BJ (cell line): Measurements from ENCODE around the gene B9D2. TPM values are rescaled to one million over a fixed set of nuclear protein-coding genes. Genes with fewer than 3 reads are reported as not detected.

Experiments
- CTCF ChIA-PET: fragments of 350-600 bp; formaldehyde crosslinking; extraction: SDS; loops from one replicate; lab custom pipeline; 2021; ENCODE audit warnings: antibody characterized with exemption, inconsistent platforms; lab: Yijun Ruan, JAX
- POLR2A ChIA-PET: fragments of 300-600 bp; sonication (Branson Sonifier 250); formaldehyde crosslinking; extraction: SDS; loops from one replicate; lab custom pipeline; 2021; ENCODE audit warnings: antibody characterized with exemption; lab: Charles Lee
- DNase-seq: peaks from one replicate; pipeline ENCODE4 v3.0.0-alpha.2; 2011; ENCODE audit warnings: low read depth
- H3K27me3 ChIP-seq: 2 replicates; pipeline ENCODE4 v1.6.0; 2011; ENCODE audit warnings: low read length; ENCODE audit not compliant: control insufficient read depth, insufficient read depth
- H3K36me3 ChIP-seq: 2 replicates; pipeline ENCODE4 v1.5.1; 2011; ENCODE audit warnings: low read length; ENCODE audit not compliant: control insufficient read depth, insufficient read depth
- H3K4me3 ChIP-seq: 2 replicates; pipeline ENCODE4 v1.5.1; 2011; ENCODE audit warnings: low read depth, mild to moderate bottlenecking, control low read depth, low read length
- CTCF ChIP-seq: IDR thresholded peaks from 2 replicates; pipeline ENCODE4 v1.5.1; 2011; ENCODE audit warnings: low read depth, mild to moderate bottlenecking, control low read depth, inconsistent platforms, low read length, moderate library complexity; ENCODE audit not compliant: insufficient read depth
- polyA plus RNA-seq: library from polyadenylated mRNA; depleted of rRNA; stranded (reverse); fragments of >200 nt; gene quantifications from 2 replicates; pipeline ENCODE4 v1.2.3, GENCODE V29; 2011

Gene B9D2
- polyA plus RNA-seq, 1 experiment: 10.9 TPM

GRCh38 chr19:41405776-41406175, 41.8 kb upstream of the B9D2 start:
- ChIA-PET CTCF (no interaction called here), POLR2A (no interaction called here)
- H3K27me3 ChIP-seq: no peaks in the 10 kb centered on the region
- no peak for DNase-seq
- no peak overlapping the region for H3K4me3 ChIP-seq
- H3K36me3 ChIP-seq: peaks cover 4% of the 10 kb centered on the region
- TF ChIP-seq CTCF: no peak

- Histone ChIP-seq H3K4me3 (no peak overlapping the region), H3K27me3 (no peaks in the 10 kb centered on the region), H3K36me3 (peaks cover 1% of the 10 kb centered on the region; the same call in 1 of the 2 replicates)
- POLR2A ChIA-PET: interaction anchor here (0.6 kb wide), 1 partner anchor 653 kb away, joined by 3 read pairs; the partner anchor contains the start of gene ACTMAP
- CTCF ChIA-PET: no interaction called here
- TF ChIP-seq CTCF: no peak
- DNase-seq: no peak
These were observed 39.4 kb upstream of the B9D2 start for GRCh38 chr19:41403181-41403970.

- POLR2A ChIA-PET: no interaction called here
These were observed 38.1 kb upstream of the B9D2 start for GRCh38 chr19:41402010-41402409.

GRCh38 chr19:41401483-41401882, 37.5 kb upstream of the B9D2 start:
- TF ChIP-seq CTCF: no peak
- CTCF ChIA-PET: no interaction called here
- no peaks in the 10 kb centered on the region for H3K27me3 ChIP-seq
- POLR2A ChIA-PET: interaction anchor here (0.7 kb wide), 1 partner anchor 33 kb away, joined by 4 read pairs; no protein-coding TSS in a partner anchor
- no peak overlapping the region for H3K4me3 ChIP-seq
- DNase-seq: no peak
- H3K36me3 ChIP-seq: peaks cover 1% of the 10 kb centered on the region; the same call in 1 of the 2 replicates

More at GRCh38 chr19:41402010-41402409, 38.1 kb upstream of the B9D2 start:
- Histone ChIP-seq H3K36me3 (peaks cover 1% of the 10 kb centered on the region; the same call in 1 of the 2 replicates), H3K27me3 (no peaks in the 10 kb centered on the region), H3K4me3 (no peak overlapping the region)
- DNase-seq: no peak
- CTCF ChIA-PET: no interaction called here
- no peak for TF ChIP-seq CTCF

GRCh38 chr19:41399525-41399924, 35.6 kb upstream of the B9D2 start:
- no peak overlapping the region for H3K4me3 ChIP-seq
- ChIA-PET POLR2A (no interaction called here), CTCF (no interaction called here)
- no peaks in the 10 kb centered on the region for H3K27me3 ChIP-seq
- TF ChIP-seq CTCF: no peak
- peaks cover 1% of the 10 kb centered on the region; the same call in 1 of the 2 replicates for H3K36me3 ChIP-seq
- DNase-seq: no peak
